GM20431 (cell line): ENCODE data around the gene VSX2.

Source experiments
- in situ Hi-C: fragments of 300-500 bp; cut with MseI, MboI; formaldehyde crosslinking; loops from one replicate; pipeline ENCODE4 v1.15.0; 2020; ENCODE audit warnings: low sequenced_read_pairs; ENCODE audit not compliant: unreplicated experiment

Gene VSX2

GRCh38 chr14:74220991-74221390, 18.3 kb upstream of the VSX2 start:
- in situ Hi-C loops = no loop called here

- in situ Hi-C loops = no loop called here
These were observed 17.5 kb upstream of the VSX2 start for GRCh38 chr14:74221741-74222140.

- in situ Hi-C loops = no loop called here
These were observed 16.2 kb upstream of the VSX2 start for GRCh38 chr14:74223016-74223415.

- in situ Hi-C loops = no loop called here
These were observed 7.5 kb upstream of the VSX2 start for GRCh38 chr14:74231784-74232183.

- in situ Hi-C loops = no loop called here
These were observed 4.2 kb upstream of the VSX2 start for GRCh38 chr14:74235017-74235416.

GRCh38 chr14:74237441-74237840, 1.8 kb upstream of the VSX2 start:
- in situ Hi-C loops = no loop called here

- in situ Hi-C loops = no loop called here
These were observed 872 bp downstream of the VSX2 start for GRCh38 chr14:74239848-74240793.

- in situ Hi-C loops = no loop called here
These were observed 1.8 kb downstream of the VSX2 start for GRCh38 chr14:74240794-74241651.

GRCh38 chr14:74241652-74242017, 2.4 kb downstream of the VSX2 start:
- in situ Hi-C loops = no loop called here

- in situ Hi-C loops = no loop called here
These were observed 3.0 kb downstream of the VSX2 start for GRCh38 chr14:74242021-74242779.

- in situ Hi-C loops = no loop called here
These were observed 3.5 kb downstream of the VSX2 start for GRCh38 chr14:74242780-74243042.

GRCh38 chr14:74243051-74243450, 3.8 kb downstream of the VSX2 start:
- in situ Hi-C loops = no loop called here

GRCh38 chr14:74244115-74244514, 4.9 kb downstream of the VSX2 start:
- in situ Hi-C loops = no loop called here

GRCh38 chr14:74245292-74245691, 6.0 kb downstream of the VSX2 start:
- in situ Hi-C loops = no loop called here

- in situ Hi-C loops = no loop called here
These were observed 7.3 kb downstream of the VSX2 start for GRCh38 chr14:74246542-74246941.

- in situ Hi-C loops = no loop called here
These were observed 8.8 kb downstream of the VSX2 start for GRCh38 chr14:74248017-74248416.

- in situ Hi-C loops = loop anchor here (10.0 kb wide), 1 partner anchor 145 kb away; no protein-coding TSS in a partner anchor
These were observed 10.5 kb downstream of the VSX2 start for GRCh38 chr14:74249433-74250375.

- in situ Hi-C loops = loop anchor here (10.0 kb wide), 1 partner anchor 150 kb away; no protein-coding TSS in a partner anchor
These were observed 16.0 kb downstream of the VSX2 start for GRCh38 chr14:74255281-74255680.
